Measurements from ENCODE around the gene NUBP2.

Gene NUBP2

GRCh38 chr16:1772908-1773702 is 9.7 kb upstream of the NUBP2 start, which contains the start of gene MRPS34:
Gene MRPS34, minus strand, starts transcription at chr16:1773134. Its CDS starts 15 bp downstream, at chr16:1773119.
- TF ChIP-seq CTCF (IDR thresholded peaks at IDR 0.05; ENCODE audit: borderline replicate concordance, insufficient read depth, low read depth, low read length): peak; percentile 88
- peak within 1 kb of the TSS; percentile 96 for H3K4me3 ChIP-seq (ENCODE audit: low read depth, low read length)

- TF ChIP-seq CTCF (IDR thresholded peaks at IDR 0.05; ENCODE audit: borderline replicate concordance, insufficient read depth, low read depth, low read length): no peak
- peak overlapping the region; percentile 96 for H3K4me3 ChIP-seq (ENCODE audit: low read depth, low read length)
These were observed 8.9 kb upstream of the NUBP2 start for GRCh38 chr16:1773703-1774447.

- peak overlapping the region; percentile 96 for H3K4me3 ChIP-seq (ENCODE audit: low read depth, low read length)
These were observed 8.3 kb upstream of the NUBP2 start for GRCh38 chr16:1774448-1774780.

GRCh38 chr16:1775006-1775845 is 7.5 kb upstream of the NUBP2 start:
- no peak overlapping the region for H3K4me3 ChIP-seq (ENCODE audit: low read depth, low read length)
- no peak for TF ChIP-seq CTCF (IDR thresholded peaks at IDR 0.05; ENCODE audit: borderline replicate concordance, insufficient read depth, low read depth, low read length)

More at GRCh38 chr16:1774448-1774780, 8.3 kb upstream of the NUBP2 start:
- no peak for TF ChIP-seq CTCF (IDR thresholded peaks at IDR 0.05; ENCODE audit: borderline replicate concordance, insufficient read depth, low read depth, low read length)

- TF ChIP-seq CTCF (IDR thresholded peaks at IDR 0.05; ENCODE audit: borderline replicate concordance, insufficient read depth, low read depth, low read length): no peak
- H3K4me3 ChIP-seq (ENCODE audit: low read depth, low read length): no peak overlapping the region
These were observed 6.7 kb upstream of the NUBP2 start for GRCh38 chr16:1775846-1776671.

- no peak overlapping the region for H3K4me3 ChIP-seq (ENCODE audit: low read depth, low read length)
- no peak for TF ChIP-seq CTCF (IDR thresholded peaks at IDR 0.05; ENCODE audit: borderline replicate concordance, insufficient read depth, low read depth, low read length)
These were observed 6.1 kb upstream of the NUBP2 start for GRCh38 chr16:1776672-1776955.

Measured in GM12875 (cell line).